ENCODE data around the gene NUDT3.
"Not testable (repeated sequence)": the region's sequence is repeated elsewhere in the genome, so short reads cannot be mapped to it uniquely, and the experiment has no call there.

NUDT3 gene

DNA sequence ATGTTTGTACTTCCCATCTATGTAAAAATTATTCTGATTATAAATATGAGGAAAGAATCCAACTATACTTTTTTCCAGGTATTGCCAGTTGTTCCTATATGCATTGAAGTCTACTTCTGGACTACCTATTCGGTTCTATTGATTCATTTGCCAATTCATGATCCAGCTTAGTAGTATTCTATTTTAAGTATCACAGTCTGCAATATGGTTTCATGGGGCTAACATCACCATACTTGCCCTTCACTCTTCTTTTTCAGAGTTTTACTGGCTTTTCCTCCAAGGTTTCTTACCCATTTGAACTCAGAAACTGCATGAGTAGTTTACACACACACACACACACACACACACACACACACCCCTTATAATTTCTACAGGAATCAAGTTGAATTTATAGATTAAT lies 34.5 kb downstream of the NUDT3 start:
- no peak overlapping the region for H3K27ac Mint-ChIP-seq
- TF ChIP-seq, protein P1, sequence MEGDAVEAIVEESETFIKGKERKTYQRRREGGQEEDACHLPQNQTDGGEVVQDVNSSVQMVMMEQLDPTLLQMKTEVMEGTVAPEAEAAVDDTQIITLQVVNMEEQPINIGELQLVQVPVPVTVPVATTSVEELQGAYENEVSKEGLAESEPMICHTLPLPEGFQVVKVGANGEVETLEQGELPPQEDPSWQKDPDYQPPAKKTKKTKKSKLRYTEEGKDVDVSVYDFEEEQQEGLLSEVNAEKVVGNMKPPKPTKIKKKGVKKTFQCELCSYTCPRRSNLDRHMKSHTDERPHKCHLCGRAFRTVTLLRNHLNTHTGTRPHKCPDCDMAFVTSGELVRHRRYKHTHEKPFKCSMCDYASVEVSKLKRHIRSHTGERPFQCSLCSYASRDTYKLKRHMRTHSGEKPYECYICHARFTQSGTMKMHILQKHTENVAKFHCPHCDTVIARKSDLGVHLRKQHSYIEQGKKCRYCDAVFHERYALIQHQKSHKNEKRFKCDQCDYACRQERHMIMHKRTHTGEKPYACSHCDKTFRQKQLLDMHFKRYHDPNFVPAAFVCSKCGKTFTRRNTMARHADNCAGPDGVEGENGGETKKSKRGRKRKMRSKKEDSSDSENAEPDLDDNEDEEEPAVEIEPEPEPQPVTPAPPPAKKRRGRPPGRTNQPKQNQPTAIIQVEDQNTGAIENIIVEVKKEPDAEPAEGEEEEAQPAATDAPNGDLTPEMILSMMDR (IDR thresholded peaks at IDR 0.05) = no peak
- H3K36me3 Mint-ChIP-seq (ENCODE audit: low read depth) = peaks cover 9% of the 10 kb centered on the region
- no peaks in the 10 kb centered on the region for H3K27me3 Mint-ChIP-seq (ENCODE audit: low read depth, poor library complexity)
- H3K4me3 Mint-ChIP-seq = no peak overlapping the region
- H3K9me3 Mint-ChIP-seq = no peaks in the 10 kb centered on the region
- H3K4me1 Mint-ChIP-seq = peaks cover 21% of the 10 kb centered on the region
- DNase-seq = no peak

DNA sequence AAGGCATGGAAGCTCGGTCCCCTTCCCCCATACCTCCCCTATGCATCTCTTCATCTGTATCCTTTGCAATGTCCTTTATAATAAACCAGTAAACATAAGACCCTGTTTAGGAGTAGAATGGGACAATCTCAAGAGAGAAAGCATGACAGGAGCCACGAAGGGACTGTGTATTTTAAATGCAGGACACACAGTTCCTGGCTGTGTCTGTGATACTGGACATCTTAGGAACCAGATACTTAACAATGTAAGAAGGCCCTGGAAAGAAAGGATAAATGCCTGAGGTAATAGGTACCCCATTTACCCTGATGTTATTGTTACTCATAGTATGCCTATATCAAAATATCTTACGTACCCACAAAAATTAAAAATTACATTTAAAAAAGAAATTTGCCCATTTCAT lies 36.6 kb downstream of the NUDT3 start:
- H3K9me3 Mint-ChIP-seq = no peaks in the 10 kb centered on the region
- DNase-seq = no peak
- H3K4me3 Mint-ChIP-seq = no peak overlapping the region
- no peaks in the 10 kb centered on the region for H3K27me3 Mint-ChIP-seq (ENCODE audit: low read depth, poor library complexity)
- TF ChIP-seq, protein P1 (IDR thresholded peaks at IDR 0.05) = no peak
- H3K4me1 Mint-ChIP-seq = peaks cover 21% of the 10 kb centered on the region
- peaks cover 9% of the 10 kb centered on the region for H3K36me3 Mint-ChIP-seq (ENCODE audit: low read depth)
- no peak overlapping the region for H3K27ac Mint-ChIP-seq

DNA sequence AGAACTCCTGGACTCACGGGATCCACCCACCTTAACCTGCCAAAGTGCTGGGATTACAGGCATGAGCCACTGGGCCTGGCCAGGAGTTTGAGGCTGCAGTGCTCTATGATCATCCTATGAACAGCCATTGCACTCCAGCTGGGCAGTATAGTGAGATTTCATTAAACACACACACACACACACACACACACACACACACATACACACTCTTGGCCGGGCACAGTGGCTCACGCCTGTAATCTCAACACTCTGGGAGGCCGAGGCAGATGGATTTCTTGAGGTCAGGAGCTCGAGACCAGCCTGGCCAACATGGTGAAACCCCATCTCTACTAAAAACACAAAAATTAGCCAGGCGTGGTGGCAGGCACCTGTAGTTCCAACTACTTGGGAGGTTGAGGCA lies 38.2 kb downstream of the NUDT3 start:
- not testable (repeated sequence) for H3K27me3 Mint-ChIP-seq (ENCODE audit: low read depth, poor library complexity); H3K36me3 Mint-ChIP-seq (ENCODE audit: low read depth); H3K9me3 Mint-ChIP-seq; H3K4me3 Mint-ChIP-seq; DNase-seq; H3K4me1 Mint-ChIP-seq; H3K27ac Mint-ChIP-seq

DNA sequence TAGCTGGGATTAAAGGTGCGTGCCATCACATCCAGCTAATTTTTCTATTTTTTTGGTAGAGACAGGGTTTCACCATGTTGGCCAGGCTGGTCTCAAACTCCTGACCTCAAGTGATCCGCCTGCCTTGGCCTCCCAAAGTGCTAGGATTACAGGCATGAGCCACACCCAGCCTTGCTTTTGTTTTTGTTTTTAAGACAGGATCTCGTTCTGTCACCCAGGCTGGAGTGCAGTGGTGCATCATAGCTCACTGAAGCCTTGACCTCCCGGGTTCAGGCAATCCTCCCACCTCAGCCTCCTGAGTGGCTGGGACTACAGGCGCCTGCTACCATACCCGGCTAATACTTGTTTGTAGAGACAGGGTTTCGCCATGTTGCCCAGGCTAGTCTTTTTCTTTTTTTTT lies 38.9 kb downstream of the NUDT3 start:
- H3K27me3 Mint-ChIP-seq (ENCODE audit: low read depth, poor library complexity); H3K4me3 Mint-ChIP-seq; DNase-seq; H3K9me3 Mint-ChIP-seq; H3K27ac Mint-ChIP-seq; H3K4me1 Mint-ChIP-seq; H3K36me3 Mint-ChIP-seq (ENCODE audit: low read depth): not testable (repeated sequence)

DNA sequence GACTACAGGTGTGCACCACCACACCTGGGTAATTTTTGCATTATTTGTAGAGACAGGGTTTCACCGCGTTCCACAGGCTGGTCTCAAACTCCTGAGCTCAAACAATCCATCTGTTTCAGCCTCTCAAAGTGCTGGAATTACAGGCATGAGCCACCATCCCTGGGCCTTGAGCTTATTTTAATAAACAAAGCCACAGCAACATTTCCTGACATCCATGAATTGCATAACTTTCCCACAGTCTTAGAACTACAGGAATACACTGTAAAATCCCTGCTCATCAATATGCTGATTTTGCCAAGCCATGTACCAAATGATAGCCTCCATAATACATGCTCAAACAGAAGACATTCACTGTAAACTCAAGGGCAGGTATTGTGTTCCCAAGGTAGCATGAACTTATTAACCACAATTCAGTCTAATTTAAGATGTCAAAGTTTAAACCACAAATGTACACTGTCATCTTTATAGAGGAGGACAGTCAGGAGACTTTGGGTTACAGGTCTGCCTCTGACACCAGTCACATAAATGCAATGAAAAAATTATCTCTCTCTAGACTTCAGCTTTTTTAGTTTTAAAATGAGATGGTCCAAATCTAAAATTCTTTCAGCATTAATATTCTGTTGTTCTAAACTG lies 40.0 kb downstream of the NUDT3 start:
- no peak for DNase-seq
- Mint-ChIP-seq H3K27ac (no peak overlapping the region), H3K4me3 (no peak overlapping the region), H3K27me3 (ENCODE audit: low read depth, poor library complexity) (no peaks in the 10 kb centered on the region), H3K4me1 (no peaks in the 10 kb centered on the region), H3K9me3 (peaks cover 4% of the 10 kb centered on the region), H3K36me3 (ENCODE audit: low read depth) (peaks cover 7% of the 10 kb centered on the region)
- TF ChIP-seq, protein P1 (IDR thresholded peaks at IDR 0.05) = no peak

DNA sequence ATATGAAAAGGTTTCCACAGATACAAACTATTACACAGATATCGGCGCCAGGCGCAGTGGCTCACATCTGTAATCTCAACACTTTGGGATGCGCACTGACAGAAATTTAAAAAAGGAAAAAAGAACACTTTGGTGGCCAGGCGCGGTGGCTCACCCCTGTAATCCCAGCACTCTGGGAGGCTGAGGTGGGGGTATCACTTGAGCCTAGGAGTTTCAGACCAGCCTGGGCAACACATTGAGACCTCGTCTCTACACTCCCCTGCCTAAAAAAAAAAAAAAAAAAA lies 41.6 kb downstream of the NUDT3 start:
- no peaks in the 10 kb centered on the region for H3K27me3 Mint-ChIP-seq (ENCODE audit: low read depth, poor library complexity)
- peaks cover 9% of the 10 kb centered on the region for H3K9me3 Mint-ChIP-seq
- H3K27ac Mint-ChIP-seq = no peak overlapping the region
- peaks cover 19% of the 10 kb centered on the region for H3K36me3 Mint-ChIP-seq (ENCODE audit: low read depth)
- H3K4me1 Mint-ChIP-seq = peaks cover 5% of the 10 kb centered on the region
- no peak overlapping the region for H3K4me3 Mint-ChIP-seq
- TF ChIP-seq, protein P1 (IDR thresholded peaks at IDR 0.05) = no peak
- DNase-seq = no peak

GRCh38 chr6:34350137-34350933 lies 42.1 kb downstream of the NUDT3 start:
- peaks cover 21% of the 10 kb centered on the region for H3K36me3 Mint-ChIP-seq (ENCODE audit: low read depth)
- no peak overlapping the region for H3K27ac Mint-ChIP-seq
- H3K4me3 Mint-ChIP-seq = no peak overlapping the region
- no peaks in the 10 kb centered on the region for H3K27me3 Mint-ChIP-seq (ENCODE audit: low read depth, poor library complexity)
- H3K4me1 Mint-ChIP-seq = peaks cover 5% of the 10 kb centered on the region
- H3K9me3 Mint-ChIP-seq = peaks cover 9% of the 10 kb centered on the region
- TF ChIP-seq, protein P1 (IDR thresholded peaks at IDR 0.05) = no peak
- DNase-seq = no peak
